Activated CD4-positive, alpha-beta T cell treated with anti-CD3 and anti-CD28 coated beads for 24 hours (primary cell): Measurements from ENCODE around the gene C10orf90.
"Not testable (repeated sequence)": the region's sequence is repeated elsewhere in the genome, so short reads cannot be mapped to it uniquely, and the experiment has no call there.

ENCODE experiments used
- DNase-seq, 2 donors: peaks; one replicate each; pipeline ENCODE4 v3.0.0-alpha.2; 2020; ENCODE audit warnings: low read depth in 2 of 2

Gene C10orf90

DNA sequence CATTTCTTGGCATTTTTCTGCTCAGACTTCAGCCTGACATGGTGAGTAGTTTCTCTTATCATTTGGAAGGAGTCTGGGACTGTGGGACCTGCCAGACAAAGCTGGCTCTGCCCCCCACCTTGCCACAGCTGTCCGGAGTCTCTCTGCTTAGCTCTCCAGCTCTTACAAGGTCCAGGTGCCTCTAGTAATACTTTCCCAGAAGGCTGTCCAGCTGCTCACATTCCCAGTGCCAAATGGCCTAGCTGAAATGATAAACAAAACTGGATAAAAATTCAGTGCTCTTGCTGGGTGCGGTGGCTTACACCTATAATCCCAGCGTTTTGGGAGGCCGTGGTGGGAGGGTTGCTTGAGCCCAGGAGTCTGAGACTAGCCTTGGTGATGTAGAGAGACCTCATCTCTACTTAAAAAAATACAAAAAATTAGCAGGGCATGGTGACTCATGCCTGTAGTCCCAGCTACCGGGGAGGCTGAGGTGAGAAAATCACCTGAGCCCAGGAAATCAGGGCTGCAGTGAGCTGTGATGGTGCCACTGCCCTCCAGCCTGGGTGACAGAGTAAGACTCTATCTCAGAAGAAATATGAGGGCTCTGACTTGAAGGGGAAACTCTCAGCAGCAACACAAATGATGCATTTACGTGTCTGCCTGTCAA is 86.8 kb downstream of the C10orf90 start:
- no peak for DNase-seq

DNA sequence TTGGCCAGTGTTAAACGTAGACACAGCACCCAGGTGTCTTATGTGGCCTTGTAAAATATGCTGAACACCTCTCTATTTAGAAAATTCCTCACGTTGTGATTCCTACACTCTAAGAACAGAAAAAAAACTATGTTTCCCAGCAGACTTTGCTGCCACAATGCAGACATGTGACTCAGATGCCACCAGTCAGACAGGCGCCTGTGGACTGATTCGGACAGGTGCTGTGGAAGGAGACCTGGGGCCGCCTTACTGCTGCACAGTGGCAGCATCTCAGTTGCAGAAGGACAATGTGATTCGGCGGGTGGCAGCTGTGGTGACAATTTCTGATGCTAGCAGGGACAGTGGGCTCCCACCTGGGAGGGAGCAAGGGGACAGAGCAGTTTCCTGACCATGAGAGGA is 88.8 kb downstream of the C10orf90 start:
- DNase-seq, result no peak

DNA sequence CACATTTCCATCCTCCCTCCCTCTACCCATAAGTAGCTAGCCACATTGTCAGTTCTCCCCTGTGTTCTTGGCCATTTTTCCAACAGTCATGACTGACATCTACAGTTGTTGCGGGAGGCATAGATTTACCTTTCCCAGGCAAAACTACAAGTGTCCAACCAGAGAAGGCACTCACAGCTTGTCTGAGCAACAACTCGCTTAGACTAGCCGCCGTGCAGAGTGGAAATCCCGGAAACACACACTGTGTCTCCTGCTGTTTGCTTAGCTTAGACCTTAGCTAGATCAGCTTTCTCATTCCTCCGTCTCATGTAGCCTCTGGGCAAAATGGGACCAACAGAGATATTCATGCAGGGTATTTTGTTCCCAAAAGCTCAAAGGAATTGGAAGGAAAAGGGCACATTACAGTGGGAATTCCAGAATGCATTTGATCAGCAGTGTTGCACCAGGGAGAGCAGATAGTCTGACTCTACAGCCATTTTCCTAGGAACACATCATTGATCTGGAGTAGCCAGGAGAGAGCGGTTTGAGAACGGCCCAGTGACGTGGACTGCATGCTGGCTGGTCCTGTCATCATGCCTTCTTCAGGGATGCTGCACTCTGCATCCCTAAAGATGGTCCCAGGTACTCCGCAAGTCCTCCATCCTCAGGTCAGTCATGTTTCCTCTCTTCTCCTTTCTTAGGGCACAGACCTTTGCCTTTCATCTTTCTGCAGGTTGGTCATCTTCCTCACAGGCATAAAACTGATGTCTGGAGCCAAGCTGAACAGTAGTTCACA is 89.4 kb downstream of the C10orf90 start:
- no peak for DNase-seq

DNA sequence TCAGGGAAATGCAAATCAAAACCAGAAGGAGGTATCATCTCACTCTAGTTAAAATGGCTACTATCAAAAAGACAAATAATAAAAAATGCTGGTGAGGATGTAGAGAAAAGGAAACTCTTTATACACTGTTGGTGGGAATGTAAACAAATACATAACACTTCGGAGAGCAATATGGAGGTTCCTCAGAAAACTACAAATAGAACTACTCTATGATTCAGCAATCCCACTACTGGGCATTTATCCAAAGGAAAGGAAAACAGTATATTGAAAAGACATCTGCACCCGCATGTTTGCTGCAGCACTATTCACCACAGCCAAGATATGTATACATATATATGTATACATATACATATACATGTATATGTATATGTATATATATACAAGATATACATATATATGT is 94.2 kb downstream of the C10orf90 start:
- no peak for DNase-seq

DNA sequence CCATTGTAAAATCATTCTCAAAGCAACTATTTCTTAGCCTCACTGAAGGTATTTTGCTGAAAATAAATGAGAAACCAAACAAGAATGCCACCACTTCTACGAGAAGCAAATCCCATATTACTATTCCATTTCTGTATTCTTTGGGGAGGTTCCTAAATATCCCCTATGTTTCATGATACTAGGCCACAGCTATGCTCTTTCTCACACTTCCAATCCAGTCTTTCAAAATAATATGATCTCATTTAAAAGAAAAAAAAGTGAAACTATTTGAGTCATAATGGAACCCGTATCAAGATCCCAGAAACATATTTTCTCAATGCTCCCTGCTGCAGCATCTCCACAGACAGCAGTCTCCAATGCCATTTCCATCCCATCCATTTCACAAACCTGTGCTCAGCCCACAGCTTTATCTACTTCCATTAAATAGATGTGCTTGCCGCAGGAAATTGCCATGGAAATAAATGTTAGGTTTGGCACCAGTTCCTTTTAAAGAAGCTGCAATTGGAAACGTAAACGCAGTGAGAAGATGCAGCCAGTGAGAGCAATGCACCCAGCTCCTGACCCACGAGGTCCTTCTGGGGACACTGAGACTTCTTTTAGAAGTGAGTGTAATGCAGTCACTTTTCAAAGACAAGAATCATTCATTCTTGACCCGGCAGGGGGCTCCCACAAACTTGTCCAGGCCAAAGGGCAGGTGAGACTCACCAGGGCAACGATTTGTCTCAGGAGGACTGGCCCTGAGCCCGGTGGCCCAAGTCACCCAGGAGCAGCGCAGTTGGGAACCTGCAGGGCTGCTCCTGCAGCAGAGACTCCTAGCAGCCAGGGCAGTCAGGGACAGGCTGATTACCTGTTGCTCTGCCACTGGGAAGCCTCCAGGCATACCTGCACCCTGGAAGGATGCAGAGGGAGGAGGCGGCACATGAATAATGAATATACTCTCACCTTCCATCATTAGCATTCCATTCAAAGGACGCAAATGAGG is 99.6 kb downstream of the C10orf90 start:
- no peak for DNase-seq

DNA sequence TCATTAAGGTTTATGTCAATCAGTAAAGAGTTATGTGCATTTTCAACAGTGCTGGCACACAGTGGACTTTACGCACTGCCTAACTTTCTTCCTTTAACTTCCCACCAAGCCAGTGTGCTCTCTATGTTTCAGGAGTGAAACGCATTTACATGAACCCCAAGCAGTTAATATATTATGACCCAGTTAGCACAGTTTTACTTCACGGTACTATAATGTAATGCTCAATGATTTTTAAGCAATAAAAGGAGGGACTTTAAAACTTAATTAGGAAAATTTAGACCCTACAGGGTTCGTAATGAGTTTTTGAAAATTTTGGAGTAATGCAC is 100.3 kb downstream of the C10orf90 start:
- no peak for DNase-seq

DNA sequence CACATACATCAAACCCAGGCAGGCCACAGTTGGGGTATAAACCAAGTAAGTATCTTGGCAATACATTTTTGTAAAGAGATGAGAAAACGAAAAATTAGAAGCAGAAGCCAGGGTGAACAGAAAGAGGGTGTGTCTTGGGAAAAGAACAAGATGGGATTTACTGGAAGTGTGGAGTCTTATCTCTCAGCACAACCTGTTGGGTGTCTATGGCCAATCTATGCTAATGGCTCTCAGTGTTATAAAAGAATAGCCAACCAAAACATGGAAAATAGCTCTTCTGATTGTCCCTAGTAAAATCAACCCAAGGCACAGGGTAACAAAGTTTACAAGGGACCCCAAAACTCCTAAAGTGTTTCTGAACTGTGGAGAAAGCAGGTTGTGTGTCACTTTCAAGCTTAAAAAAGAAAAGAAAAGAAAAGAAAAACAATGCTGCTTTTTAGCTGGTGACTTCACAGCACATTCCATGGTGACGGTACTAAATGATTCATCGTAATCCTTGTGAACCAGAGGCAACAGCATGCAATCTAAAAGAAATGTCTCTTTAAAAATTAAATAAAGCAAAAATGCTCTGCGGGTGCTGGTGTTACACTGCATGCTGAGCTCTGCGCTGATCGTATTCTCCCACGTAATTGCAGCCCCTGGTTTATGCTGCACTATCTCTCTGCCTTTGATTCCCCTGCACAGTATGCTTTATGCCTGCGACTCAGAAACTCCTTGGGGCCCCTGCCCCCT is 100.8 kb downstream of the C10orf90 start:
- DNase-seq, result no peak

DNA sequence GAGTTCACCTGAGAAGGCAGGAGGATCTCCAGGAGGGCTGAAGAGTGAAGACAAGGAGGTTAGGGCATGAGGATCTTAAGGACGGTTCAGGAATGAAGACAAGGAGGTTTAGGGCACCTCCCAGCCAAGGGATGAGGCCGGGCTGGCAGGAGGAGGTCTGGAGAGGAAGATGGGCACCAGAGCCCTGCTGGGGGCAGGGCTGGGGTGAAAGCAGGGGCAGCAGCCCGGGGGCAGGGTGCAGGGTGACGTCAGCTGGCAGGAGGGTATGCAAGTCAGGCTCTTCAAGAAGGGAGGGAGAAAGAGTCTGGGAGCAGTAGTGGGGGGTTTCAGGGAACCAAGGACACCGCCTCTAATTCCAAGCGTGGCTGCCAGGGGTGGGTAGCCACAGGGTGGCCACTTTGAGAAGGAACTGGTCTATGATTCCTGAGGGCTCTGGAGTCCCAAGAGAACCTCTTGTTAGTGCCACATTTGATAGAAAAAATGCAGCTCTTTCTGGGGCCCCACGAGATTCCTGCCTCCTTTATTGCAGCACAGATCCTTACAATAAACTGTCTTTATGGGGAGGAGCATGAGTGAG is 101.6 kb downstream of the C10orf90 start:
- no peak for DNase-seq

DNA sequence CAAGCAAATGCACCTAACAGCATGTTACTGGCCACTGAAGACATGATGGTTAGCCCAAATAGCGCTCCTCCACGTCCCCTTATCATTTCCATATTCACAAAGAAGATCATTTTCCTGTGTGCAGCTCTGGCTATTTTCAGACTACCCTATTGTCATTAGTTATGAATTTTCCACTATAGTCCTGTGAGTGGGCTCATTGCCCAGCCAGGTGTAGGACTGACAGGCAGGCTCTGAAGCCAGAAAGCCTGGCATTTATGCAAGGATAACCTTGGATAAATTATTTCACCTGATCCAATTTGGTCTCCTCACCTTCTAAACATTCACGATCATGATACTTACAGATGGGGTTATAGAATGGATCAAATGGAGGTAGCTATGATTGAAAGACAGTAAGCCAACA is 104.6 kb downstream of the C10orf90 start:
- DNase-seq, result no peak

DNA sequence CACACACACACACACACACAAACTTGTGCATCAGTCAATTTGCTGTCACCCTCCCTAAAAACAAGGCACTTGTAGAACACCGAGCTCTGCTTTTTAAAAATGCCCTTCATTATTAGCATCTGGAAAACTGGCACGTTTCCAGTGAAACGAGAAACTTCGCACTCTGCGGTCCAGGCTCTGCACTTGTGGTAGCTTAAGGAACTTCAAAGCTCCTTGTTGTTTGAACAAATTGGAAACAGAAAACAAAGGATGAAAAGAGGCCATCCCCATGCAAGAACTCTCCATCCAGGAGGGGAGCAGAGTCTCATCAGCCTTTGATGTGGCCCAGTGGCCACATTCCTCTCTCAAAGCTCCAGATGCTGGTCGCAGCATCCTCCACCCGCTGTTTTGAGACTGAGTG is 105.1 kb downstream of the C10orf90 start:
- DNase-seq, result no peak

DNA sequence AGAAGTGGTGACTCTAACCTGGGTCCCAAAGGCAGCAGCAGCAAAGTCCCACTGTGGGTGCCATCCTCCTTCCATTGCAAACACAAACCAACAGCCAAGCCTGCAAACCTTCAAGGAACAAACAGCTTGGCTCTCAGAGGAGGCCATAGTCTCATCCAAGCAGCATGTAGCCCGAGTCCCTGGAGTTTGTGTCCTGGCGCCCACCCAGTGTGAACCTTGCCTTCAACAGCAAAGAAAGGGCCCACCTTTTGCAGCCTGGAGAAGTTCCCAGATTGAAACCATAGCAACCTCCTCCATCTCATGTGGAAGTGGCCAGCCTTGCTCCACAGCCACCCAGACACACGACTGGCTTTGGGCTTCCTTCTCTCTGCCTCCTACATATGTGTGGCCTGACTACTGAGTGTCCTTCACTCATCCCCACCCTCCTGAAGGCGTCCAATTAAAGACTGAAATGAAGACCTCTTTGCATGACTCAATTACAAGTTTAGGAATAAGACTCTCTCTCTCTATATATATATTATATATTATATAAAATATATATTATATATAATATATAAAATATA is 106.1 kb downstream of the C10orf90 start:
- DNase-seq, result no peak

DNA sequence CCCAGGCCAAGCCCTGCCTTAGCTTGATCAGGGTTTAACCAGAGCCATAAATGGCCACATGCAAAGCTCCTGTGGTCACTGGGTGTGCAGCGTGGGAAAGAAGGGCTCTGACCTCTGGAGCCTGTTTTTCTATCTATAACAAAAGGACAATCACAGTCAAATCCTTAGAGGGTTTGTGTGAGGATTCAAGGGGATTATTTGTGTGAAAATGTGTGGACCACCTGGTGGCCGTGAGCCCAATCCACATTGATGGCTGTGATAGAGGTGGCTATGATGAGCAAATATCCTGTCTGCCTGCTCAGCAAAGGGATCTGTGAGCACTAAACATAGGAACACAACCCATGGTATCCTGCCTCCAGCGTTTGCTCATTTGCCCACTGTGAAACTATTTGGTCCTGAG is 107.1 kb downstream of the C10orf90 start:
- no peak for DNase-seq

DNA sequence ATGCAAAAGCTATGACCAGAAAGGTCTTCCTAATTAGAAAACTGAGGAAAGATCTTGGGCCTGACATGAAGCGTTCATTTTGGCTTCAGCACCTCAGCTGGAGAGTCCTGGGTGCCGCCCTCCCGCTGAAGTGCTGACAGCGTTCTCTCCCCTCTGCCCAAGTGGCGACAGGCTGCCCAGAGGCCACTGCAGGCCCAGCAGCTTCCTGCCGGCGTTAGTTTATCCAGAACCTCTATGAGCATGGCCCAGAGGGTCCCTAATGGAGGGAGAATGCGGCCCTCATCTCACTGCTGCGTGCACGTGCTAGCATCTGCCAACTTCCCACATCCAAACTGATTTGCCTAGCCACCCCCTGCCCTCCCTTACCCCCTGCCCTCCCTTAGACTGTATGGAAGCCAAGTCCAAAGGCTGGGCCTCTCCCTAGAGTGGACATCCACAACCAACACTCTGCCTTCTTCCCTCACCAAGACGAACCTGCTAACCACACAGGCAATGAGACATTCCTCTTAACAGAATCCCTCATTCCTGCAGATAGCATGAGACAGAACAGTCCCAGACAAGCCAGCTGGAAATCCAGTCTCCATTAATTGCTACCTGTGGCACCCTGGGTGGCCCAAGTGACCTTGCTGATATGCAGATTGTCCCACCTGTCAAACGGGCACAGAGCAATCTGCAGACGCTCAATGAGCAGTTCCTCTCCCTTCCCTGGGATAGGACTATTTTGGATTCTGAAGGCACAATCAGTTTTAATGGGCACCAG is 108.4 kb downstream of the C10orf90 start:
- DNase-seq, result no peak

DNA sequence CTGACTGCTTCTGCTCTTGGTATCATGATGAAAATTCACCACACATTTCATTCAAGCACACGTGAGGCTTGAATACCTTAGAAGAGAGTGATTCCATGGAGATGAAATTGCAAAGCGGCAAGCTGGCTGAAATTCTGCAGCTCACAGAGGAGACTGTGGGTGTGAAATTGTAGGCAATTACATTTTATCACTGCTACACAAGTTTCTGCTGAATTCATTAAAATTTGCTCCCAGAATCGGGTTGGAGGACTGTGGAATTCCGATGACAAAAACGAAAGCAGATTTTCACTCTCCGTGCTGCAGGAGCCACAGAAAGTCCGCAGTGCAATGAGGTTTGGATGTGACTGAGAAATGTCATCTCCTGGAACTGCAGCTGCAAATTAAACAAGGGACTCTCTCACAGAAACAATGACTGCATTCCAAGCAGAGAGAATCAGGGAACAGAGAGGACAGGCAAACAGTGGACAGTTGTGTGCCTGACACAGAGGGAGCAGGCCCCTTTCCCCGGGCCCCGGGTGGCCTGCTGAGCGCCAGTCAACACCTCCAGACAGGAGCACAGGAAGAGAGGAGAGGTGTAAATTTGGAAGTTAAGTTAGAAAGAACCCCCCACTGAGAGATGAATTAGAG is 109.1 kb downstream of the C10orf90 start:
- DNase-seq, result no peak

DNA sequence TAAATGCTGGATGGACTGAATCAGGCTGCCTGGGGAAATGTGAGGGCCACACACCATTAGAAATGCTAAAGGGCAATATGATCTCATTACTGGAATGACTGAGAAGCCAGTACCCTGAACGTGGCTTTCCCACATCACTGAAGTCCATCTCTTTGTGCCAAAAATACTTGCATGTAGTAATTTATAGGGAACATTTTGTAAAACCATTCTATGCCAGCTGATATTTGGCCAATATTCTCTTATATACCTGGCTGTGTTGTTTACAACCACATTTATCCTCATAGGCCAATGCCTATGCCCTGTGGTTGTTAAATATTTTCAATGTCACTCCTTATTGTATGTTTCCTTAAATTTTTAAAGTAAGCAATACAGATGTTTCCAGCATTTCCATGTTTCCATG is 111.6 kb downstream of the C10orf90 start:
- no peak for DNase-seq

DNA sequence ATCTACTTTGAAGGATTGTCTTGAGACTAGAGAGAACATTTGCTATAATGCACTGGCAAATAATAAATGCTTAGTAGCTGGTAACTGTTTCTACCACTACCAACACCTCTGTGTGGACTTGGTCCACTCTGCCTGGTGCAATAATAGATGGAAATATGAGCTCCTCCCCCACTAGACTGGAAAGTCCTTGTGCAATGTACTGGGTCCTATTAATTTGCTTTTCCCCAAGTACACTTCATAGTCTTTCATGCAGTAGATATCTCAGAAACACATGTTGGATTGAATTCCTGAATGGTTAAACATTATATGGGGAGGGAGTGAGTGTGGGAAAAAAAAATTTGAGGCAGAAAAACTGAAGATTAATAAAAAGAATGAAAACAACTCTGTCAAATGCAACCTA is 119.3 kb downstream of the C10orf90 start:
- DNase-seq, result no peak

DNA sequence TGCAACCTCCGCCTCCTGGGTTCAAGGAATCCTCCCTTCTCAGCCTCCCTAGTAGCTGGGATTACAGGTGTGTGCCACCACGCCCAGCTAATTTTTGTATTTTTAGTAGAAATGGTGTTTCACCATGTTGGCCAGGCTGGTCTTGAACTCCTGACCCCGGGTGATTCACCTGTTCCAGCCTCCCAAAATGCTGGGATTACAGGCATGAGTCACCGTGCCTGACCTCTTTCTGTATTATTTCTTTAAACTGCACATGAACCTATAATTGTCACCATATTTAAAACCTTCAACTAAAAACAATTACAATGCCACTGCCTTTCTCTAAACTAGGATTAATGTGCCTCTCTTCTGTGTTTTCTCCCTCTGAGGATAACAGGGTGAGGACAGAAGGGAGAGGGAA is 119.9 kb downstream of the C10orf90 start:
- DNase-seq, result not testable (repeated sequence)

DNA sequence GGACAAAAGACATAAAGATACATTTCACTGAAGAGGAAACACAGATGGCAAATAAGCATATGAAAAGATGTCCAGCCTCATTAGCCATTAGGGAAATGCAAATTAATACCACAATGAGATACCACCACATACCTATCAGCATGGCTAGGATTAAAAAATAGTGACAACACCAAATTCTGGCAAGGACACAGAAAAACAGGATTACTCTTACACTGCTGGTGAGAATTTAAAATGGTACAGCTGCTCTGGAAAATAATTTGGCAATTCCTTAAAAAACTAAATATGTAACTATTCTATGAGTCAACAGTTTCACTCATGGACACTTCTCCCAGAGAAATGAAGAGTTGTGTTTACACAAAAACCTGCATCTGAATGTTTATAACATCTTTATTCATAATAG is 121.1 kb downstream of the C10orf90 start:
- DNase-seq, result no peak

DNA sequence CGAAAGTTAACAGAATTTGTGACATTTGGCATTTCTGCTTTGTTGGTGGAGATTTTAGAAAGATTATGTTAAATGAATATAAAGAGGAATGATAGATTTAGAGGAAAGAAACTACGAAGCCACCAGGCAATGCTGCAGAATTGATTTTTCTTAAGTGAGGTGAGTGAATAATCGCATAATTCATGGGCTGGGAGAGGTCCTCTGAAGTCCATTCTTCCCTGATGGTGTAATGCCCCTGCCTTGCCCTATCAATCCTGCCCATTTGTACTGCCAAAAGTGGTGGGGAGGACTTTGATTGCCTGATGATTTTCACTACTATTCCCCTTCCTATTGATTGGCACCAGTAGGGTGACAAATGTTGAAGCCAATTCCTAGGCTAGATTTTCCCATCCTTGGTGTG is 125.9 kb downstream of the C10orf90 start:
- no peak for DNase-seq
